Cardiac fibroblast (primary cell): ENCODE results near the gene TXK.

Experiments used
- DNase-seq, 2 donors: peaks; one replicate each; pipeline versions ENCODE4 v3.0.0 to v3.0.0-alpha.2; 2010; ENCODE audit warnings: low read depth in 2 of 2
- H3K4me3 ChIP-seq, 2 donors: replicated peaks in 1 of 2; 1 replicate in 1 of 2; 2 replicates in 1 of 2; pipeline ENCODE4 v1.5.1; 2011; ENCODE audit warnings: low read depth in 2 of 2, low read length in 2 of 2, mild to moderate bottlenecking in 2 of 2, moderate library complexity in 1 of 2
- TF ChIP-seq, protein P1 (sequence below): IDR thresholded peaks from one replicate; pipeline ENCODE4 v1.5.1; 2011; ENCODE audit warnings: low read depth, mild to moderate bottlenecking, low read length, inconsistent platforms

The TXK gene

DNA sequence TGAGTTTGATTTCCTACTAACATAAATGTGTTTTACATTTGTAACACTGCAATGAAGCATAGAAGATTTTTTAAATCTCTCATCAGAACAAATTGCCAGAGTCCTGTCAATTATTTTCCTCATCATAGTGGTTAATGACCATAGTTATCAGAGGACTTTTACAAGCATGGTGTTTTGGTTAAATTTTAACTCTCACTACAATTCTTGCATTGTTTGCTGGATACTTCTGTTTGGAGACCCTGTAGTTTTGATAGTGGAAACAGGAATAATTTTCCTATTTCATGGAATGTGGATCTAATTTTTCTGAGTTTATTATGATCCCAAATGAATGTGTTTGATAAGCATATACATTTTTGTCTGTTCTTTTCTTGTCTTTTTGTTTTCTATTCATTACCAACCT is 100.6 kb downstream of the TXK start:
- TF ChIP-seq, protein P1, sequence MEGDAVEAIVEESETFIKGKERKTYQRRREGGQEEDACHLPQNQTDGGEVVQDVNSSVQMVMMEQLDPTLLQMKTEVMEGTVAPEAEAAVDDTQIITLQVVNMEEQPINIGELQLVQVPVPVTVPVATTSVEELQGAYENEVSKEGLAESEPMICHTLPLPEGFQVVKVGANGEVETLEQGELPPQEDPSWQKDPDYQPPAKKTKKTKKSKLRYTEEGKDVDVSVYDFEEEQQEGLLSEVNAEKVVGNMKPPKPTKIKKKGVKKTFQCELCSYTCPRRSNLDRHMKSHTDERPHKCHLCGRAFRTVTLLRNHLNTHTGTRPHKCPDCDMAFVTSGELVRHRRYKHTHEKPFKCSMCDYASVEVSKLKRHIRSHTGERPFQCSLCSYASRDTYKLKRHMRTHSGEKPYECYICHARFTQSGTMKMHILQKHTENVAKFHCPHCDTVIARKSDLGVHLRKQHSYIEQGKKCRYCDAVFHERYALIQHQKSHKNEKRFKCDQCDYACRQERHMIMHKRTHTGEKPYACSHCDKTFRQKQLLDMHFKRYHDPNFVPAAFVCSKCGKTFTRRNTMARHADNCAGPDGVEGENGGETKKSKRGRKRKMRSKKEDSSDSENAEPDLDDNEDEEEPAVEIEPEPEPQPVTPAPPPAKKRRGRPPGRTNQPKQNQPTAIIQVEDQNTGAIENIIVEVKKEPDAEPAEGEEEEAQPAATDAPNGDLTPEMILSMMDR: no peak
- no peak for DNase-seq

DNA sequence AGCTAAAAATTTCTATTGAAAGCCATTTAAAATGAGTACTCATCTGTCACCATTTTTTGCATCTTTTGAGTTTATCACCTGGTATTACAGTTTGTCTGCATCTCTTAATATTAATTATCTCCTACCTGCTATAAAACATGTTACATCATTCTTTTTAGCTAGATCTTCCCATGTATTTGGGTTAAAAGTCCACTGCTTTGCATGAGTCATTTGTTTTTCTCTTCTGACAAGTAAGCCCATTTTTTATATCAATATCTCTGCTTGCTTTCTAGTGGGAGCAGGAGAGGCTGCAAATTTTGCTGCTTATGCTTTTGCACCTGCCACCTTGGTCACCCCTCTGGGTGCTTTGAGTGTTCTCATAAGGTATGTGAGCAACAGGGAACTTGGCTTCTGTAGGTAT is 101.3 kb downstream of the TXK start:
- peak; percentile 11 to 27 for DNase-seq
- H3K4me3 ChIP-seq: no peak overlapping the region
- TF ChIP-seq, protein P1: no peak

More for the DNA sequence above, 100.6 kb downstream of the TXK start:
- H3K4me3 ChIP-seq: no peak overlapping the region

DNA sequence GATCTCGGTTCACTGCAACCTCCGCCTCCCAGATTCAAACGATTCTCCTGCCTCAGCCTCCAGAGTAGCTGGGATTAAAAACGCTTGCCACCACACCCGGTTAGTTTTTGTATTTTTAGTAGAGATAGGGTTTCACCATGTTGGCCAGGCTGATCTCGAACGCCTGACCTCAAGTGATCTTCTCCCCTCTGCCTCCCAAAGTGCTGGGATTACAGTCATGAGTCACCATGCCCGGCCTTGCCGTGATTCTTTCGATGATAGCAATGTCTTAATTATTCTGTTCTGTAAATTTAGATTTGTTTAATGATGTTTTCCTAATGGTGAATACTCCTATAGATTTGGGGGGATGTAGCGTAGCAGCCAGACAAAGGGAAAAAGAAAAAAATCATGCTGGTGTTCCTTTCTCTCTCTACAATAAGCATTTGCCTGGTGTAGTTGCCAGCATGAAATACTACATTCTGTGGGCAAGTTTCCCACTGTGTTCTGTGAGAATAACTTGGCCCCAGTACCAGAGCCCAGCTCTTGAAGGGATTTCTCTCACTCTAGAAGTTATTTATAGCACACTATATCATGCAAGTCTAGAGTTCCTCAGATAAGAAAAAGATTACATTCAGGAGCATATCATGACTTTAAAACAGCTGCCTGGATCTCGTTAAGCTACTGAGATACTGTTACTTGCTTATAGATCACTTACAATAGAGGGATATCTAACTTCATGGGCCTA is 102.1 kb downstream of the TXK start:
- H3K4me3 ChIP-seq: no peak overlapping the region
- peak in 1 of 2 donors; percentile 82 for DNase-seq
- TF ChIP-seq, protein P1: no peak

DNA sequence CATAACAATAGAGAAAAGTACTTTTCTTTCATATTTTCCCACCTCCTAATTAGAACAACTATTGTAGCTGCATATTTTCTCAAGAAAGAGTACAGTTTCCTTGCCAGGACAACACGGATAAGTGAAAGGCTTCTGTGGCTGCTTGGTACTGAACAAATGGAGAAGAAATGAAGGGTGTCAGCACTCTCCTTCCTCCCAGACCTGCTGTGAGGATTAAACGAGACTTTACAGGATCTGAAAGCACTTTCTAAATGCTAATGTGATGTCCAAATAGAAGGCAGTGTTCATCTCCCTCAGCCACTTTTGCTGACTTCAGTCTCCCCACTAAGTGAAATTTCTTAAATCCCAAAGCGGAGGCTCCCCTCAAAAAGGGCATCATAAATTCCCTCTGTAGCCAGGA is 103.6 kb downstream of the TXK start:
- TF ChIP-seq, protein P1: no peak
- no peak for DNase-seq
- H3K4me3 ChIP-seq: no peak overlapping the region

DNA sequence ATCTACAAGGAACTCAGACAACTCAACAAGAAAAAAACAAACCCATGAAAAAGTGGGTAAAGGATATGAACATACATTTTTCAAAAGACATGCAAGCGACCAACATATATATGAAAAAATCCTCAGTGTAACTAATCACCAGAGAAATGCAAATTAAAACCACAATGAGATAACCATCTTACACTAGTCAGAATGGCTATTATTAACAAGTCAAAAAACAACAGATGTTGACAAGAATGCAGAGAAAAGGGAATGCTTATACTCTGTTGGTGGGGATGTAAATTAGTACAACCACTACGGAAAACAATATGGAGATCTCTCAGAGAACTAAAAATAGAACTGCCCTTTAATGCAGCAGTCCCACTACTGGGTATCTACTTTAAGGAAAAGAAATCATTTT is 105.4 kb downstream of the TXK start:
- no peak for DNase-seq
- no peak overlapping the region for H3K4me3 ChIP-seq
- TF ChIP-seq, protein P1: no peak

DNA sequence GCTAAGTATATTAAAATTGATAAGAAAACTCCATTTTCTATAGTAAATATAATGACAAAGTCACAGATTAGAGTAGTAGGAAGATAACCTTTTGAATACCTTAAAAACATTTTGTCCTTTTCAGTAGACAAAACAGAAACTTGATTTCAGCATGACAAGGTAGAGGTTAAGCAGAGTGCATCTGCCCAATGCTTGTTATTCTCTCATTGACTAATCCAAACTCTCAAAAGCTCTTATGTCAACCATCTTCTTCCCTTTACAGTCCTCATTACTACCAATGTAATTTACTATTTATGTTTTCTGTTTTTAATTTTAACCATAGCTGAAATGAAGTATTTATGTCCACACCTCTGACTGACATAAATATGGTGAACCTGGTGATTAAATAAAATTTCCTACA is 106.4 kb downstream of the TXK start:
- no peak overlapping the region for H3K4me3 ChIP-seq
- TF ChIP-seq, protein P1: no peak
- DNase-seq: no peak

DNA sequence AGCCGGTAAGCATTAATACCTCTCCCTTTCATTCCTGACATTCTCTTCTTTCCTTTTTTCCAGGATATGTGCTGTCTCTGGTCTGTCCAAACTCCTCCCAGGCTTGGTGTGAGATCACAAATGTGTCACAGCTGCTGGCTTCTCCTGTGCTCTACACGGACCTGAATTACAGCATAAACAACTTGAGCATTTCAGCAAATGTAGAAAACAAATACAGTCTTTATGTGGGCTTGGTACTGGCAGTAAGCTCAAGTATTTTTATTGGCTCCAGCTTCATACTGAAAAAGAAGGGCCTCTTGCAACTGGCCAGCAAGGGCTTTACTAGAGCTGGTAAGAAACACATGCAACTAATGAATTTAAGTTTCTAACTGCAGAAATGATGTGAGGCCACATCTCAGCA is 109.0 kb downstream of the TXK start:
- DNase-seq: peak; percentile 19 to 39
- no peak overlapping the region for H3K4me3 ChIP-seq
- TF ChIP-seq, protein P1: no peak
